ENCODE measurements around the gene WWC2. TPM values are rescaled to one million over a fixed set of nuclear protein-coding genes. Genes with fewer than 3 reads are reported as not detected.

WWC2 gene
- total RNA-seq, 1 experiment from 2014 or later = 126 TPM

GRCh38 chr4:183264614-183265013, 165.6 kb downstream of the WWC2 start:
- CTCF ChIA-PET = interaction anchor here (1.3 to 4.3 kb wide), 2 partner anchors 190 to 251 kb away, joined by 3 to 73 read pairs; no protein-coding TSS in a partner anchor
- ATAC-seq = no peak
- no peak for DNase-seq (ENCODE audit: low spot score)
- H3K36me3 Mint-ChIP-seq = peaks cover 85% of the 10 kb centered on the region
- H3K27me3 Mint-ChIP-seq (ENCODE audit: low read depth) = no peaks in the 10 kb centered on the region
- H3K4me1 Mint-ChIP-seq = peaks cover 25% of the 10 kb centered on the region
- H3K27ac Mint-ChIP-seq = no peak overlapping the region
- TF ChIP-seq FOXJ3 (CRISPR knock-in tag; IDR thresholded peaks at IDR 0.05; ENCODE audit: borderline replicate concordance) = no peak
- no peak for TF ChIP-seq JUN (CRISPR knock-in tag; IDR thresholded peaks at IDR 0.05)
- no peak for TF ChIP-seq AFF4 (CRISPR knock-in tag; IDR thresholded peaks at IDR 0.05; ENCODE audit: borderline replicate concordance)
- TF ChIP-seq MXD4 (CRISPR knock-in tag; IDR thresholded peaks at IDR 0.05; ENCODE audit: borderline replicate concordance) = no peak
- no peak for TF ChIP-seq MYBL2 (CRISPR knock-in tag; IDR thresholded peaks at IDR 0.05)
- TF ChIP-seq KAT7 (CRISPR knock-in tag; IDR thresholded peaks at IDR 0.05; ENCODE audit: borderline replicate concordance) = no peak
- TF ChIP-seq ATF2 (CRISPR knock-in tag; IDR thresholded peaks at IDR 0.05; ENCODE audit: borderline replicate concordance, low read depth) = no peak
- TF ChIP-seq ZBTB21 (CRISPR knock-in tag; IDR thresholded peaks at IDR 0.05; ENCODE audit: borderline replicate concordance) = no peak
- no peak for TF ChIP-seq RELA (CRISPR knock-in tag; IDR thresholded peaks at IDR 0.05; ENCODE audit: borderline replicate concordance)
- no peak for TF ChIP-seq CTCF (IDR thresholded peaks at IDR 0.05)
- no peak for TF ChIP-seq HMGXB4 (CRISPR knock-in tag; IDR thresholded peaks at IDR 0.05)
- TF ChIP-seq ZNF423 (CRISPR knock-in tag; IDR thresholded peaks at IDR 0.05) = no peak
- TF ChIP-seq ZNF671 (CRISPR knock-in tag; IDR thresholded peaks at IDR 0.05) = no peak
- no peaks in the 10 kb centered on the region for H3K9me3 Mint-ChIP-seq
- no peak overlapping the region for H3K4me3 Mint-ChIP-seq
- POLR2A ChIA-PET = no interaction called here

- Mint-ChIP-seq H3K27ac (peak overlapping the region; percentile 43; the same call in 1 of the 2 replicates), H3K4me3 (no peak overlapping the region), H3K27me3 (ENCODE audit: low read depth) (no peaks in the 10 kb centered on the region), H3K4me1 (peaks cover 25% of the 10 kb centered on the region), H3K36me3 (peaks cover 82% of the 10 kb centered on the region), H3K9me3 (no peaks in the 10 kb centered on the region)
- ATAC-seq = no peak
- ChIA-PET POLR2A (interaction anchor here (0.5 kb wide), 1 partner anchor 336 kb away, joined by 4 read pairs; no protein-coding TSS in a partner anchor), CTCF (no interaction called here)
- no peak for DNase-seq (ENCODE audit: low spot score)
- TF ChIP-seq RELA (CRISPR knock-in tag; IDR thresholded peaks at IDR 0.05; ENCODE audit: borderline replicate concordance) (no peak), GABPB1 (CRISPR knock-in tag; IDR thresholded peaks at IDR 0.05) (no peak), ARID4B (CRISPR knock-in tag; IDR thresholded peaks at IDR 0.05; ENCODE audit: borderline replicate concordance) (no peak), OVOL2 (CRISPR knock-in tag; IDR thresholded peaks at IDR 0.05; ENCODE audit: borderline replicate concordance) (no peak), ZNF121 (CRISPR knock-in tag; IDR thresholded peaks at IDR 0.05) (no peak), JUN (CRISPR knock-in tag; IDR thresholded peaks at IDR 0.05) (no peak), CREB1 (CRISPR knock-in tag; IDR thresholded peaks at IDR 0.05) (no peak)
These were observed 167.3 kb downstream of the WWC2 start for GRCh38 chr4:183266371-183266770.
